ENCODE measurements around the gene SSTR3.
"Not testable (repeated sequence)": the region's sequence is repeated elsewhere in the genome, so short reads cannot be mapped to it uniquely, and the experiment has no call there.

SSTR3 gene

DNA sequence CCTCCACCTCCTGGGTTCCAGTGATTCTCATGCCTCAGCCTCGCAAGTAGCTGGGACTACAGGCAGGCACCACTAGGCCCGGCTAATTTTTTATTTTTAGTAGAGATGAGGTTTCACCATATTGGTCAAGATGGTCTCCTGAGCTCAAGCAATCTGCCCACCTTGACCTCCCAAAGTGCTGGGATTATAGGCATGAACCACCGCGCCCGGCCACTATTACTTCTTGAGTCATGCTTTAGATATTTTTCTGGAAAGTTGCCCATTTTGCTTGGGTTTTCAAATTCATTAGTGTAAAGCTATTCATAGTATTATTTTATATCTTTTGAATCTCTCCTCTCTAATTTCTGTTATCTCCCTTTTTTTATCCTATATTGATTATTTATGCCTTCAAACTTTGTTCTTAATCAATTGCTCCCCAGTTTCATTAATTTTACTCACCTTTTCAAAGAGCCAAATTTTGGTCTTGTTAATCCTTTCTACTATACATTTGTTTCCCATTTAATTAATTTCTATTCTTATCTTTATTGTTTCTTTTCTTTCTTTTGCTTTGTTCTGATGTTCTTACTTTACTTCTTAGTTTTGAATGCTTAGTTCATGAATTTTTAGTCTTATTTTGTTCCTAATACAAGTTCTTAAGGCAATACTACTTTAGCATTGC, 42.1 kb upstream of the SSTR3 start:
- no peak for TF ChIP-seq Cebpa-rat (IDR thresholded peaks at IDR 0.05)
- no peaks in the 10 kb centered on the region for H3K27me3 ChIP-seq
- H3K4me3 ChIP-seq = no peak overlapping the region
- no peaks in the 10 kb centered on the region for H4K20me1 ChIP-seq
- H3K9ac ChIP-seq = no peak overlapping the region
- peaks cover 27% of the 10 kb centered on the region for H3K4me1 ChIP-seq
- H3K27ac ChIP-seq = no peak overlapping the region
- H3K36me3 ChIP-seq = no peaks in the 10 kb centered on the region
- H3K9me3 ChIP-seq = no peaks in the 10 kb centered on the region
- H3K4me2 ChIP-seq = no peak overlapping the region

DNA sequence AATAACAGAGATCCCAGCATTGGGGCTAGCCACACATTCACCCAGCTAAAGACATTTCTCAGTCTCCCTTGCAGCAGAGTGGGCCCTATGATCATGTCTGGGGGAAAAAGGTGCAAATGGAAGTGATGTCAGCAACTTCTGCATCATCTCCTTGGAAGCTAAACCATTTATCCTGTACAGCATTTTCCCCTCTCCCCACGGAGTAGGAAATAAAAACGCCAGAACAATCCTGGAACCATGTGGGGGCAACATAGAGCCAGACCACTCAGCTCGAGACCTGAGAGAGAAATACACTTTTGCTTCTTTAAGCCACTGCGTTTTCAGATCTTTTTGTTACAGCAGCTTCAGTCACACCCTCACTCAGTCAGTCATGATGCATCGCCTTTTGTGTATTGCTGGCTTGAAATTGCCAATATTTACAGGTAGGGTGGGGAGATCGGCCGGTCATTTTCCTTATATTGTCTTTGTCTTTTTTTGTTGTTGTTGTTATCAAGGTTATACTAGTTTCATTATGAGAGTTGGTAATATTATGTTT, 40.9 kb upstream of the SSTR3 start:
- H3K4me1 ChIP-seq = peaks cover 19% of the 10 kb centered on the region
- no peak for TF ChIP-seq Cebpa-rat (IDR thresholded peaks at IDR 0.05)
- H3K27me3 ChIP-seq = no peaks in the 10 kb centered on the region
- H3K9ac ChIP-seq = no peak overlapping the region
- H3K9me3 ChIP-seq = no peaks in the 10 kb centered on the region
- no peak overlapping the region for H3K4me3 ChIP-seq
- no peaks in the 10 kb centered on the region for H4K20me1 ChIP-seq
- no peak overlapping the region for H3K4me2 ChIP-seq
- H3K27ac ChIP-seq = no peak overlapping the region
- H3K36me3 ChIP-seq = no peaks in the 10 kb centered on the region

DNA sequence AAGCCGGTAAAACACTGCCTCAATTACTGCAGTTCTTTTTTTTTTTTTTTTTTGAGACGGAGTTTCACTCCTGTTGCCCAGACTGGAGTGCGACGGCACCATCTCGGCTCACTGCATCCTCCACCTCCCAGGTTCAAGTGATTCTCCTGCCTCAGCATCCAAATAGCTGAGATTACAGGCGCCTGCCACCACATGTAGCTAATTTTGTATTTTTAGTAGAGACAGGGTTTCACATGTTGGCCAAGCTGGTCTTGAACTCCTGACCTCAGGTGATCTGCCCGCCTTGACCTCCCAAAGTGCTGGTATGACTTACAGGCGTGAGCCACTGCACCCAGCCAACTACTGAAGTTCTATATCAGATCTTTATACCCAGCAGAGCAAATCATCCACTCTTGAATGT, 39.6 kb upstream of the SSTR3 start:
- H3K9me3 ChIP-seq, H3K4me2 ChIP-seq, H3K9ac ChIP-seq, H3K27me3 ChIP-seq, H3K36me3 ChIP-seq, H4K20me1 ChIP-seq, H3K27ac ChIP-seq, H3K4me3 ChIP-seq: not testable (repeated sequence)
- peaks cover 19% of the 10 kb centered on the region for H3K4me1 ChIP-seq

DNA sequence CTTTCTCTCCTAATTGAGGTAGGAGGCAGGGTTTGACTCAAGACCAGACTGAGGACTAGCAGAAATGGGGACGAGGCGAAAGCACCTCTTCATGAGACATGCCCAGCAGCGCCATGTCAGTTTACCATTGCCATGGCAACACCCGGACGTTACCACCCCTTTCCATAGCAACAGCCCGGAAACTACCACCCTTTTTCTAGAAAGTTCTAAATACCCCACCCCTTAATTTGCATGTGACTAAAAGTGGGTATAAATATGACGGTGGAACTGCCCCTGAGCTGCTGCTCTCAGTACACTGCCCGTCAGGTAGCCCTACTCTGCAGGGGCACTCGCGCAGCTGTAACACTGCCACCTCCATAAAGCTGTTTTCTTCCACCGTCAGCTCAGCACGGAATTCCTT, 37.7 kb upstream of the SSTR3 start:
- Histone ChIP-seq H3K9ac (no peak overlapping the region), H3K27me3 (no peaks in the 10 kb centered on the region), H4K20me1 (no peaks in the 10 kb centered on the region), H3K4me3 (no peak overlapping the region), H3K9me3 (no peaks in the 10 kb centered on the region), H3K27ac (no peak overlapping the region), H3K4me1 (peaks cover 20% of the 10 kb centered on the region), H3K4me2 (no peak overlapping the region), H3K36me3 (no peaks in the 10 kb centered on the region)
- no peak for TF ChIP-seq Cebpa-rat (IDR thresholded peaks at IDR 0.05)

DNA sequence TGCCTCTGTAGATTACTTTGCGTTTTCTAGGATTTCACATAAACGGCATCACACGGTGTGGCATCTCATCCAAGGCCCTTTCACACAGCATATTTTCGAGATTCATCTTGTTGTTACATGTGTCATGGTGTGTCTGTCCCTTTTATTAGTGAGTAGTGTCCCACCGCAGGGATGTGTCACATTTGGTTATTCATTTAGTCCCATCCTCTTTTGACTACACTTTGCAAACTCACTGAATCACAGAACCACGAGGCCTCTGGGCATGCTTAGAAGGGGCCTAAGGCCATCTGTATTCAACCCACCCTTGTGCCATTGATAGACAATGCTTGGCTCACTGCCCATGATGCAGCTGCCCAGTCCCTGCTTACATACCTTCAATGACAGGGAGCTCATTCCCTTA, 36.0 kb upstream of the SSTR3 start:
- no peak for TF ChIP-seq Cebpa-rat (IDR thresholded peaks at IDR 0.05)
- Histone ChIP-seq H3K27ac (no peak overlapping the region), H3K4me3 (no peak overlapping the region), H3K9me3 (no peaks in the 10 kb centered on the region), H3K27me3 (no peaks in the 10 kb centered on the region), H3K4me1 (peaks cover 25% of the 10 kb centered on the region), H3K36me3 (no peaks in the 10 kb centered on the region), H3K4me2 (no peak overlapping the region), H3K9ac (no peak overlapping the region), H4K20me1 (no peaks in the 10 kb centered on the region)

DNA sequence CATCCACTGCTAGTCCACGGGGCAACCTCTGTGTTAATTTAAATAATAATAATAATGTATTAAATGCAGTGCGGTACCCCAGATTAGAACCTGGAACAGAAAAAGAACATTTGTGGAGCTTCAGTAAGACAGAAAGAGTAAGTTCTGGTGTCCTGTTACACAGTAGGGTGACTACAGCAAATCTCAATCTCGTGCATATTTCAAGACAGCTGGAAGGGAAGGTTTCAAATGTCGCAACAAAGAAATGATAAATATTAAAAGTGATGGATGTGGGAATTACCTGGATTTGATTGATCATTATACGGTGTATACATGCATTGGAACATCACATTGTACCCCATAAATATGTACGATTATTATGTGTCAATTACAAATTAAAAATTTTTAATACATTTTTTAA, 33.5 kb upstream of the SSTR3 start:
- Histone ChIP-seq H3K27me3 (no peaks in the 10 kb centered on the region), H3K4me1 (peaks cover 49% of the 10 kb centered on the region)

DNA sequence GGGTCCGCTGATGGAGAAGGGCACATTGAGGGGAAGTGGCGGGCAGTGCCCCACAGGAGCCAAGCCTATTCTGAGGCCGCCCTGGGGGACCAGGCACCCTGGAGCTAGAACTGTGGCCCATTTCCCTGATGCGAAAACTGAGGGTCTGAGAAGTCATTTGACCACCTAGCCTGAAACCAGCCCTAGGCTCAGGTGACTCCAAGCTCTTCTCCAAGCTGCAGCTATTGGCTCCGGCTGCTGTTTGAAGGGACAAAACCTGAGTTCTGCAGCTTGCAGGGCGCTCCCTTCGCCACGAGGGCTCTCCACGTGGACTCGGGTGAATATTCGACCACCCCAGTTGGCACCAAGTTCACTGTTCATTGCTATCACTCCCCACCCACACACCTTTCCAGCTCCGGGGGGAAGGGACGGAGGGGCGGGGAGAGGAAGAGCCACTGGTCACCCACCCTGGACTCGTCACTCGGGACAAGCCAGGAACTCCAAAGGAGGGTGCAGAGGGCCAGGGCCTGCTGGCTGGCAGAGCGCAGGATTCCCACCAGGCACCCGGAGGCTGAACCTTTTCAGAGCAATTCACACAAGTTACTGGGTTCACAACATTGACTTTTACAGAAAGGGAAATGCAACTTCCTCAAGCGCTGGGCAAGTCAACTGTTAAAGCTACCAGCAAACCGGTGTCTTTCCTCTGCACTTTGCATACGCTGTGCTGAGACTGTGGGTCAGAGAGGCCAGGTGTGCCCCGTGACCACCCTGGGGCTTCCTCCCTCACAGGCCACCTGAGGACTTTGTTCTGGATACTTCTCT, 32.8 kb upstream of the SSTR3 start:
- H3K27ac ChIP-seq = peak overlapping the region; percentile 90
- peak overlapping the region; percentile 48; the same call in 1 of the 2 replicates for H3K9ac ChIP-seq
- peaks cover 22% of the 10 kb centered on the region for H4K20me1 ChIP-seq

More for the DNA sequence above, 33.5 kb upstream of the SSTR3 start:
- Histone ChIP-seq H3K9me3 (no peaks in the 10 kb centered on the region), H3K9ac (peak overlapping the region; percentile 48; the same call in 1 of the 2 replicates), H3K36me3 (peaks cover 11% of the 10 kb centered on the region), H4K20me1 (peaks cover 16% of the 10 kb centered on the region), H3K4me2 (peak overlapping the region; percentile 100), H3K27ac (peak overlapping the region; percentile 90), H3K4me3 (no peak overlapping the region)
- TF ChIP-seq Cebpa-rat (IDR thresholded peaks at IDR 0.05) = no peak

DNA sequence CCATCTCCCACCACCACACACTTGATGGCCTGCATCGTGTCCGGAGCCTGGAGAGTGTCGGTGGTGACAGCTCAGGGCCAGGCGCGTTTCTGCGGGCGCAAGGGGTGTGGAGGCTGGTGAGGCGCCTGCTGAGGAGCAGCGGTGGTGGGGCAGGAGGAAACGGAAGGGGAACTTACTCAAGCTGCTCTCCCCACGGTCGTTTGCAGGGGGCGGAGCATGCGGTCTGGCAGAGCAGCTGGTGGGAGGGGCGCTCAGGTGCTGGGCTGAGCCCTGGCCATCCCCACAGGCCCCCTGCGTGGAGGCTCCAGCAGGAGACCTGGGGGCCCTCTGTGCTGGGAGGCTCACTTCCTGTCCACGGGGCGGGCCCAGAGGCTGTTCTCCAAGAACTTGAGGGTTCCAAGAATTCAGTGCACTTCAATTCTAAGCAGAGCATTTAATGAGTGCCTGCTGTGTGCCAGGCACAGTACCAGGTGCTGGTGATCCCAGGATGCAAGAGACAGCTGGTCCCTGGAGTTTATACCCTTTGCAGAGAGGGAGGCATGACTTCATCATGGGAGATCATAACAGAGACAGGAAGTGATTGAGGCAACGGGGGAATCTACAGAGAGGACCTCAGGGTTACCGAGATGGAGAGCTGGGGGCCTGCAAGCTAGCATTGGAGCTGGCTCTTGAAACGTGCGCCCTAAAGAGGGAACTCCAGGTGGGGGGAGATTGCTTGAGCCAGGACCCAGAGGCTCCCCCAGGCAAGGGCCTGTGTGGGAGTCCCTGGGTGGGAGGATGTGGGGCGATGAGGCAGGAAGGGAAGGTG, 32.0 kb upstream of the SSTR3 start, which contains the start of gene RAC2:
RAC2 (minus strand) TSS at position 156 of the 808 bp plus-strand sequence; CDS start at position 35, 121 bp downstream.
- H3K4me3 ChIP-seq = peak within 1 kb of the TSS; percentile 85
- H3K9ac ChIP-seq = peak within 1 kb of the TSS; percentile 84
- H3K27ac ChIP-seq = peak within 1 kb of the TSS; percentile 90
- peaks cover 30% of the 10 kb centered on the region for H4K20me1 ChIP-seq
- peaks cover 25% of the 10 kb centered on the region for H3K36me3 ChIP-seq
- no peaks in the 10 kb centered on the region for H3K27me3 ChIP-seq
- peaks cover 63% of the 10 kb centered on the region for H3K4me1 ChIP-seq
- no peaks in the 10 kb centered on the region for H3K9me3 ChIP-seq
- TF ChIP-seq Cebpa-rat (IDR thresholded peaks at IDR 0.05) = no peak
- H3K4me2 ChIP-seq = peak within 1 kb of the TSS; percentile 100

More for the DNA sequence above, 32.8 kb upstream of the SSTR3 start:
- TF ChIP-seq Cebpa-rat (IDR thresholded peaks at IDR 0.05) = no peak
- Histone ChIP-seq H3K27me3 (no peaks in the 10 kb centered on the region), H3K4me3 (peak overlapping the region; percentile 85), H3K36me3 (peaks cover 17% of the 10 kb centered on the region), H3K9me3 (no peaks in the 10 kb centered on the region), H3K4me1 (peaks cover 55% of the 10 kb centered on the region), H3K4me2 (peak overlapping the region; percentile 100)

DNA sequence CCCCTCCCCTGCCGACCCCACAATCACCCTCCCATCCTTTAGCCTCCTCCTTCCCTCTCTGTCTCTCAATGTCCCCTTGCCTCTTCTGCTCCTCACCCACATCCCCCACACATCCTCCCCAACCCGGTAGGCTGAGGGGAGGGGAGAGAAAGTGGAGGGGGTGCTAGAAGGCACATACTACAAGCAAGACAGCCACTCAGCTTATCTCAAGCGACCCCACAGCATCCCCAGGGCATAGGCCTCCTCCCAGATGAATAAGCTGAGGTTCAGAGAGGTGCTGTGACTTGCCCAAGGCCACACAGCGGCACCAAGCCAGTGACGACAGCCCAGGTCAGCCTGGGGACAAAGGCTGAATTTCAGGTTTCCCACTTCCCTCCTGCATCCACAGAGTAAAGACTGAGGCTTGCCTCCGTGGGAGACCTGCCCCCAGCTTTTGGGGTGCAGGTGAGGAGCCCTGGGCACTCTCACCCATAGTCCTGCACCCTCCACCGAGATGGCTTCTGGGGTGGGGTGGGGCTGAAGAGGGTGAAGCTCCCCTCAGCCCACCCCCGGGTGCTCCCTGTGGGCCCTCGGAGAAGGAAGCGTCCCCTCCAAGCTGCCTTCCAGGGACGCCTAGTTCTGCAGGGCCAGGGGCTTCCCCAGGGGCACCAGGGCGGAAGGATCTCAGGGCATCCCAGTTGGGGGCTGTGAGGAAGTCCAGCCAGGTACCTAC, 31.3 kb upstream of the SSTR3 start:
- TF ChIP-seq Cebpa-rat (IDR thresholded peaks at IDR 0.05) = no peak
- Histone ChIP-seq H4K20me1 (peaks cover 38% of the 10 kb centered on the region), H3K36me3 (peaks cover 33% of the 10 kb centered on the region), H3K9ac (peak overlapping the region; percentile 84), H3K9me3 (no peaks in the 10 kb centered on the region), H3K4me3 (peak overlapping the region; percentile 85), H3K4me2 (peak overlapping the region; percentile 100), H3K27me3 (no peaks in the 10 kb centered on the region), H3K4me1 (peaks cover 71% of the 10 kb centered on the region), H3K27ac (peak overlapping the region; percentile 90)
